Endothelial cell (in vitro differentiated cells): ENCODE data around the gene SKP1. TPM values are rescaled to one million over a fixed set of nuclear protein-coding genes. Genes with fewer than 3 reads are reported as not detected.

Experiments used
- DNase-seq: peaks from one replicate; pipeline ENCODE4 v3.0.0; 2021; ENCODE audit warnings: low spot score
- H3K27ac Mint-ChIP-seq: one replicate; pipeline ENCODE4 v1.8.0; 2021; ENCODE audit warnings: mixed read lengths, inconsistent platforms; ENCODE audit not compliant: unreplicated experiment
- H3K27me3 Mint-ChIP-seq: one replicate; pipeline ENCODE4 v1.8.0; 2021; ENCODE audit warnings: mild to moderate bottlenecking, moderate library complexity, mixed read lengths, inconsistent platforms; ENCODE audit not compliant: unreplicated experiment
- H3K36me3 Mint-ChIP-seq: one replicate; pipeline ENCODE4 v1.8.0; 2021; ENCODE audit warnings: mild to moderate bottlenecking, low read depth, mixed read lengths, inconsistent platforms; ENCODE audit not compliant: unreplicated experiment
- H3K4me1 Mint-ChIP-seq: one replicate; pipeline ENCODE4 v1.8.0; 2021; ENCODE audit warnings: mild to moderate bottlenecking, mixed read lengths, inconsistent platforms; ENCODE audit not compliant: unreplicated experiment
- H3K4me3 Mint-ChIP-seq: one replicate; pipeline ENCODE4 v1.8.0; 2021; ENCODE audit warnings: mild to moderate bottlenecking, mixed read lengths, inconsistent platforms; ENCODE audit not compliant: unreplicated experiment
- H3K9me3 Mint-ChIP-seq: one replicate; pipeline ENCODE4 v1.8.0; 2021; ENCODE audit warnings: mixed read lengths, inconsistent platforms; ENCODE audit not compliant: unreplicated experiment
- CTCF ChIP-seq: fragments of 200-600 bp; sonication (generic); IDR thresholded peaks from one replicate; pipeline ENCODE4 v1.5.0; 2021; ENCODE audit warnings: antibody characterized with exemption; ENCODE audit not compliant: unreplicated experiment
- microRNA-seq: library from miRNA; unstranded; fragments of <30 nt; microRNA quantifications from one replicate; pipeline ENCODE4, GENCODE V29; 2020; ENCODE audit not compliant: unreplicated experiment
- total RNA-seq: library from RNA; stranded (reverse); fragmentation: NEBNext Ultra II Directional; extraction: Animal tissue kit (Norgen Biotek cat#: 25700); gene quantifications from one replicate; pipeline ENCODE4 v1.2.1, GENCODE V29; 2021; ENCODE audit not compliant: unreplicated experiment

SKP1 gene
- total RNA-seq, 1 donor from 2014 or later, result 471 TPM

GRCh38 chr5:134100283-134101091 is 76.3 kb downstream of the SKP1 start:
- Mint-ChIP-seq H3K4me1 (peaks cover 4% of the 10 kb centered on the region), H3K27me3 (peaks cover 3% of the 10 kb centered on the region), H3K27ac (no peak overlapping the region), H3K4me3 (no peak overlapping the region), H3K9me3 (no peaks in the 10 kb centered on the region), H3K36me3 (no peaks in the 10 kb centered on the region)
- no peak for TF ChIP-seq CTCF
- no peak for DNase-seq

- DNase-seq, result no peak
- Mint-ChIP-seq H3K27ac (no peak overlapping the region), H3K27me3 (peaks cover 3% of the 10 kb centered on the region), H3K36me3 (no peaks in the 10 kb centered on the region), H3K9me3 (no peaks in the 10 kb centered on the region), H3K4me1 (peaks cover 4% of the 10 kb centered on the region), H3K4me3 (no peak overlapping the region)
- no peak for TF ChIP-seq CTCF
These were observed 76.8 kb downstream of the SKP1 start for GRCh38 chr5:134099939-134100282.

- no peaks in the 10 kb centered on the region for H3K9me3 Mint-ChIP-seq
- peaks cover 4% of the 10 kb centered on the region for H3K4me1 Mint-ChIP-seq
- H3K27me3 Mint-ChIP-seq, result peaks cover 3% of the 10 kb centered on the region
- H3K4me3 Mint-ChIP-seq, result no peak overlapping the region
- H3K36me3 Mint-ChIP-seq, result no peaks in the 10 kb centered on the region
- H3K27ac Mint-ChIP-seq, result no peak overlapping the region
- no peak for TF ChIP-seq CTCF
- DNase-seq, result no peak
These were observed 77.4 kb downstream of the SKP1 start for GRCh38 chr5:134099288-134099872.

Small RNAs within 50 kb of the gene (microRNA-seq; reads per million reads assigned to microRNA genes)
- 1.6 reads per million, percentile 24 among the genes with 10 or more reads in this experiment for gene MIR3661

Other genes starting within 250 kb of the SKP1 start
- gene C5orf15, start 208.3 kb downstream of the SKP1 start, total RNA-seq, result 35.5 TPM
- 165 TPM for gene VDAC1, start 172.0 kb downstream of the SKP1 start, total RNA-seq
- gene TCF7, start 62.3 kb downstream of the SKP1 start, total RNA-seq, result 9.5 TPM
- gene PPP2CA, start 49.1 kb upstream of the SKP1 start, total RNA-seq, result 146 TPM
- gene CDKL3, start 190.2 kb upstream of the SKP1 start, total RNA-seq, result 3.8 TPM
- gene UBE2B, start 194.6 kb upstream of the SKP1 start, total RNA-seq, result 63.0 TPM
- 26.2 TPM for gene CDKN2AIPNL, start 234.9 kb upstream of the SKP1 start, total RNA-seq